Astrocyte of the spinal cord (primary cell): ENCODE data around the gene GNA12.
"Not testable (repeated sequence)": the region's sequence is repeated elsewhere in the genome, so short reads cannot be mapped to it uniquely, and the experiment has no call there.

ENCODE experiments used
- DNase-seq: peaks from one replicate; pipeline ENCODE4 v3.0.0; 2011; ENCODE audit warnings: low read depth, low spot score
- H3K4me3 ChIP-seq: 2 replicates; pipeline ENCODE4 v1.5.1; 2011; ENCODE audit warnings: low read depth, mild to moderate bottlenecking, low read length, moderate library complexity
- in situ Hi-C: cut with HindIII; loops from 2 replicates; pipeline ENCODE4 v1.10.0; 2017; ENCODE audit warnings: low sequenced_read_pairs
- TF ChIP-seq, protein P1 (sequence below): IDR thresholded peaks from 2 replicates; pipeline ENCODE4 v1.5.1; 2012; ENCODE audit warnings: low read depth, mild to moderate bottlenecking, low read length, inconsistent platforms

Gene GNA12

DNA sequence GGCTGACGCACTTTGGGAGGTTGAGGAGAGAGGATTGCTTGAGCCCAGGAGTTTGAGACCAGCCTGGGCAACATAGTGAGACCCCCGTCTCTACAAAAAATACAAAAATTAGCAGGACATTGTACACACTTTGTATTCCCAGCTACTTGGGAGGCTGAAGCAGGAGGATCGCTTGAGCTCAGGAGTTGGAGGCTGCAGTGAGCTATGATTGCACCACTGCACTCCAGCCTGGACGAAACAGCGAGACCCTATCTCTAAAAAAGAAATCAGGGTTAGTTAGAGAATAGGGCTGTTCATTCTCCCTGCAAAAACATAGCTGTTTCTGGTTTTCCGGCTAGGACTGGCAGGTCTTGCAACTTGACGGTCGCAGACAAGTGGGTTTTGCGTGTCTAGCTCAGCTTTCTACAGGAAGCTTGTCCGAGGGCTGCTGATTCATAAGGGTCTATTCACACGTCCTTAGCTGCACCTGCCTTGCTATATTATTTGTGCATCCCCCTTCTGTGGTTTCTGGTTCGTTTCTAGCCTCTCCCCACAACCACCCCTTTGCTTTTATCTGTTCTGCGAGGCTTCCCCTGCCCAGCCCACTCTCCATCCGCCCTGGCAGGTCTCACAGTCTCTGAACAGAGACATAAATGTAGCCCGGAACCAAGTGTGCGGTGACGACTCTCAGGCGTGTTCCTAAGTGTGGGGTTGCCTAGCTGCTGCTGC is 145.4 kb downstream of the GNA12 start:
- TF ChIP-seq, protein P1, sequence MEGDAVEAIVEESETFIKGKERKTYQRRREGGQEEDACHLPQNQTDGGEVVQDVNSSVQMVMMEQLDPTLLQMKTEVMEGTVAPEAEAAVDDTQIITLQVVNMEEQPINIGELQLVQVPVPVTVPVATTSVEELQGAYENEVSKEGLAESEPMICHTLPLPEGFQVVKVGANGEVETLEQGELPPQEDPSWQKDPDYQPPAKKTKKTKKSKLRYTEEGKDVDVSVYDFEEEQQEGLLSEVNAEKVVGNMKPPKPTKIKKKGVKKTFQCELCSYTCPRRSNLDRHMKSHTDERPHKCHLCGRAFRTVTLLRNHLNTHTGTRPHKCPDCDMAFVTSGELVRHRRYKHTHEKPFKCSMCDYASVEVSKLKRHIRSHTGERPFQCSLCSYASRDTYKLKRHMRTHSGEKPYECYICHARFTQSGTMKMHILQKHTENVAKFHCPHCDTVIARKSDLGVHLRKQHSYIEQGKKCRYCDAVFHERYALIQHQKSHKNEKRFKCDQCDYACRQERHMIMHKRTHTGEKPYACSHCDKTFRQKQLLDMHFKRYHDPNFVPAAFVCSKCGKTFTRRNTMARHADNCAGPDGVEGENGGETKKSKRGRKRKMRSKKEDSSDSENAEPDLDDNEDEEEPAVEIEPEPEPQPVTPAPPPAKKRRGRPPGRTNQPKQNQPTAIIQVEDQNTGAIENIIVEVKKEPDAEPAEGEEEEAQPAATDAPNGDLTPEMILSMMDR, result no peak
- in situ Hi-C loops, result no loop called here
- DNase-seq, result no peak
- no peak overlapping the region for H3K4me3 ChIP-seq

DNA sequence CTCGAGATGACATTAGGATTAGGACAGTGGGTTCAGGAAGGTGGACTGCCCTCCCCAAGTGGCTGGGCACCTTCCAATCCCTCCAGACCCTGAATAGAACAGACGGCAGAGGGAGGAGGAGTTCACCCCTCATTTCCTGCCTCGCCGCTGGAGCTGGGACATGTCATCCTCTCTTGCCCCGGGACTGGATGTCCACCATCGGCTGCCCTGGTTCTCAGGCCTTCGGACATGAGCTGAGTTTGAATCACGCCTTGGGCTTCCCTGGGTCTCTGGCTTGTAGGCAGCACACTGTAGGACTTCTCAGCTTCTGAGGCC is 150.0 kb downstream of the GNA12 start:
- H3K4me3 ChIP-seq, in situ Hi-C loops, DNase-seq: not testable (repeated sequence)

DNA sequence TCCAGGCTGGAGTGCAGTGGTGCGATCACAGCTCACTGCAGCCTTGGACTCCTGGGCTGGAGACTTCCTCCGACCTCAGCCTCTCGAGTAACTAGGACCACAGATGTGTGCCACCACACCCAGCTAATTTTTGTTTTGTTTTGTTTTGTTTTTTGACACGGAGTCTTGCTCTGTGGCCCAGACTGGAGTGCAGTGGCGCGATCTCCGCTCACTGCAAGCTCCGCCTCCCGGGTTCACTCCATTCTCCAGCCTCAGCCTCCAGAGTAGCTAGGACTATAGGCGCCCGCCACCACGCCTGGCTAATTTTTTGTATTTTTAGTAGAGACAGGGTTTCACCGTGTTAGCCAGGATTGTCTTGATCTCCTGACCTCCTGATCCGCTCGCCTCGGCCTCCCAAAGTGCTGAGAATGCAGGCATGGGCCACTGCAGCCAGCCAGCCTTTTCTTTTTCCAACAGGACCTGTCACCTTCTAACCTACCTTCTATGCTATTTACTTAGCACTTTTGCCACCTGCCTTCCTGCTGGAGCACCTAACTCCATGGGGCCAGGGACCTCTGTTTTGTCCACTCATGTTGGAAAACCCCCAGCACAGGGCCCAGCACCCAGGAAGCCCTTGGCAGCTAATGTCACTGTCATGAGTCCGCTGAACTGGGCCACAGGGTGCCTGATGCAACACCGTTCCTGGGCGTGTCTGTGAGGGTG is 150.5 kb downstream of the GNA12 start:
- in situ Hi-C loops, DNase-seq, H3K4me3 ChIP-seq: not testable (repeated sequence)

DNA sequence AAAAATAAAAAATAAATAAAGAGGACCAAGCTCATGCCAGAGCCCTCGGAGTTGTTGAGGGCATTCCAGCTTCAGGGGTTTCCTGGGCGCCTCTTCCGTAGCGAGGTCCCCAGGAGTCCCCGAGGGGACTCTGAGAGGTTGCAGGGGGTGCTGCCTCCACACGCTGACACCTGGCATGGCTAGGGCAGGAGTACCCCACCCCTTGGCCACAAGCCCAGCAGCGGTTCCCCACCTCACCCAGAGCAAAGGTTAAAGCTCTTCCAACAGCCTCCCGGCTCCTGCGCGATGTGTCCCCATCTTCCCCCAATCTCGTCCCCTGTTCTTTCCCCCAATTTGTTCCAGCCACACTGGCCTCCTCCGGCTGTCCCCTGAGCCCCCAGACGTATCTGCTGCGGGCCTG is 151.6 kb downstream of the GNA12 start:
- TF ChIP-seq, protein P1, result no peak
- no peak overlapping the region for H3K4me3 ChIP-seq
- DNase-seq, result no peak
- in situ Hi-C loops, result no loop called here

DNA sequence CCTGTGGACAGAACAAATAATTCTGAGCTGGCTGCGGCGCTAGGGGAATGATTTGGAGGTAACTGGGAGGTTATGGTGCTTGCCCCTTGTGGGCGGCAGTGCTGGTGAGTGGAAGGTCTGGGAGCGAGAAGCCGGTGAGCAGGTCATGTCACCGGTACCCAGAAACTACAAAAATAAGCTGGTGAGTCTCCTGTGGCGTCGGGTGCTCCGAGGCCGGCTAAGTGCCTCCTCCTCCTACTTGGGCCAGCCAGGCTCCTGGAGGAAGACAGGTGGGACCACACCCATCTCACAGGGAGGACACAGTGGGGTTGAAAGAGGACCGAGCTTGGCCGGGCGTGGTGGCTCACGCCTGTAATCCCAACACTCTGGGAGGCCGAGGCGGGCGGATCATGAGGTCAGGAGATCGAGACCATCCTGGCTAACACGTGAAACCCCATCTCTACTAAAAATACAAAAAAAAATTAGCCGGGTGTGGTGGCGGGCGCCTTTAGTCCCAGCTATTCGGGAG is 152.1 kb downstream of the GNA12 start:
- in situ Hi-C loops, DNase-seq, H3K4me3 ChIP-seq: not testable (repeated sequence)

DNA sequence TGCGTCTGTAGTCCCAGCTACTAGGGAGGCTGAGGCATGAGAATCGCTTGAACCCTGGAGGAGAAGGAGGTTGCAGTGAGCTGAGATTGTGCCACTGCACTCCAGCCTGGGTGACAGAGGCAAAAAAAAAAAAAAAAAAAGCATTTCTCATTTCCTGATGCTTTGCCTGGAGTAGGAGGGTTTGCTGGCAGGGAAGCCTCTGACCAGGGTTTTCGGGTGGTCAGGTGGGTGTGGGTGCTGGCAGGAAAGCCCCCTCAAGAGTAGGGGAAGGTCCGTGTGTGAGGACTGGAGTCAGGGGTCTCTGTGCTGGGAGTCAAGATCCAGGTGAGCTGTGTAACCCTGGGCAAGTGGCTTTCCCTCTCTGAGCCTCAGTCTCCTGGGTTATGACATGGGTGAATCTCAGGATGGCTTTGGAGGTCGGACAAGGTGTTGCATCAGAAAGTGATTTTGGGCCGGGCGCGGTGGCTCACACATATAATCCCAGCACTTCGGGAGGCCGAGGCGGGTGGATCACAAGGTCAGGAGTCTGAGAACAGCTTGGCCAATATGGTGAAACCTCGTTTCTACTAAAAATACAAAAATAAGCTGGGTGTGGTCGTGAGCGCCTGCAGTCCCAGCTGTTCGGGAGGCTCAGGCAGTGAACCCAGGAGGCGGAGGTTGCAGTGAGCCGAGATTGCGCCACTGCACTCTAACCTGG is 152.9 kb downstream of the GNA12 start:
- DNase-seq, result no peak
- in situ Hi-C loops, result no loop called here

DNA sequence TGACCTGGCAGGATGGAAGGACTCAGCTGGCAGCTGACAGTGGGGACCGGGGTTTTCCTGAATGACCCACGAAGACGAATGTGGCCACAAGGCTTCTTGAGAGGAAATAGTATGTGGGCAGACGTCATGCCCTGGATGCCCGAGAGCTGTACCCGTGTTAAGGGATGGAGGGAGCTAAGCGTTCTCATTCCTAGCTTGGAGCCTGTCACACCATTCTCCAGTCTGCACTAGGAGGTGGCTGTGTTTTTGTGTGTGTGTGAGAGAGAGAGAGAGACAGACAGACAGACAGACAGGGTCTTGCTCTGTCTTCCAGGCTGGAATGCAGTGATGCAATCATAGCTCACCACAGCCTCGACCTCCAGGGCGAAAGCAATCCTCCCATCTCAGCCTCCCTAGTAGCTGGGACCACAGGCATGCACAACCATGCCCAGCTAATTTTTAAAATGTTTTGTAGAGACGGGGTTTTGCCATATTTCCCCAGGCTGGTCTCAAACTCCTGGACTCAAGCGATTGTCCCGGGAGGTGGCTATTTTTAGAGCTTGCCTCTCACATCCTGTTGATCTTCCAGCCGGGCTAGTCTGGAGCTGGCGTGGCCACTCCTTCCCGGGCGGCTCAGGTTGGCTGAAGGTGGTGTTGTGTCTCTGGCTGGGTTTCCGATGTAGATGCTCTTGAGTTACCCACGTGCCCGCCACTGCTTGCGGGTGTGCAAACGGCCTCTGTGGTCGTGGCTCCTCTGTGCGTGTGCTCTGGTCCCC is 154.0 kb downstream of the GNA12 start:
- in situ Hi-C loops, result no loop called here
- TF ChIP-seq, protein P1, result no peak
- H3K4me3 ChIP-seq, result no peak overlapping the region
- DNase-seq, result peak; percentile 38

More for the DNA sequence above, 152.9 kb downstream of the GNA12 start:
- no peak overlapping the region for H3K4me3 ChIP-seq
- TF ChIP-seq, protein P1, result no peak
